GM23248 (cell line): ENCODE results near the gene TAF12.

Experiments used
- EZH2 ChIP-seq: fragments of 200-600 bp; sonication (generic); IDR thresholded peaks from 2 replicates; pipeline ENCODE4 v1.6.1; 2018; ENCODE audit warnings: antibody characterized with exemption, mild to moderate bottlenecking; ENCODE audit not compliant: insufficient read depth, poor library complexity, severe bottlenecking
- EZH2phosphoT487 ChIP-seq: fragments of 200-600 bp; sonication (generic); IDR thresholded peaks from 2 replicates; pipeline ENCODE4 v1.6.1; 2018; ENCODE audit warnings: antibody characterized with exemption, moderate library complexity, mild to moderate bottlenecking, low read depth; ENCODE audit not compliant: insufficient read depth

DNA sequence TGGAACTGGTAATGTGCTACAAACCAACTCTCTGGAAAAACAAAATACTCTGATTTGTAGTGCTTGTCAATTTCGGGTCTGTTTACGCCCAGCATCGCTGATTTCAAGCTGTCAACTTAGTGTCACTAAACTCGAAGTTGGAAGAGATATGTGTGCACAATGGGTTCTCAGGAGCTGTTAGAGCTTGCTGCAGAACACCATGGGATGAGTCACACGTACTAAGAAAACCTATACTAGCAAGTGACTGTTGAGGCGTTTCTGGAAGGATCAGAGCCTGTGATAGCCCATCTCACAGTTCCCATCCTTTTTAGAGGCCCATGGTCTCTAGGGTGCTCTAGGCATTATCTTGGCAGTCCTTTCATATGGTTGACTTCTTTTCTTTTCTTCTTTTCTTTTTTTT, 40.0 kb upstream of the TAF12 start:
- no peak for TF ChIP-seq EZH2phosphoT487
- no peak for TF ChIP-seq EZH2
